BE2C (cell line): ENCODE data around the gene NPAT.

Source experiments
- DNase-seq: peaks from one replicate; pipeline ENCODE4 v3.0.0-alpha.2; 2020
- H3K27me3 ChIP-seq: fragments of 250-450 bp; sonication (Bioruptor Pico); 2 replicates; pipeline ENCODE4 v1.5.1; 2020; ENCODE audit warnings: mild to moderate bottlenecking
- H3K36me3 ChIP-seq: fragments of 250-450 bp; sonication (Bioruptor Pico); 2 replicates; pipeline ENCODE4 v1.5.1; 2020; ENCODE audit warnings: mild to moderate bottlenecking
- H3K4me1 ChIP-seq: fragments of 250-450 bp; sonication (Bioruptor Pico); 2 replicates; pipeline ENCODE4 v1.5.1; 2020
- H3K4me3 ChIP-seq: 2 replicates; pipeline ENCODE4 v1.5.1; 2011; ENCODE audit warnings: low read depth, low read length
- H3K9me3 ChIP-seq: fragments of 250-450 bp; sonication (Bioruptor Pico); 2 replicates; pipeline ENCODE4 v1.5.1; 2020
- TF ChIP-seq, protein P1 (sequence below): IDR thresholded peaks from 2 replicates; pipeline ENCODE4 v1.5.1; 2012; ENCODE audit warnings: mild to moderate bottlenecking, low read depth, low read length

Gene NPAT

DNA sequence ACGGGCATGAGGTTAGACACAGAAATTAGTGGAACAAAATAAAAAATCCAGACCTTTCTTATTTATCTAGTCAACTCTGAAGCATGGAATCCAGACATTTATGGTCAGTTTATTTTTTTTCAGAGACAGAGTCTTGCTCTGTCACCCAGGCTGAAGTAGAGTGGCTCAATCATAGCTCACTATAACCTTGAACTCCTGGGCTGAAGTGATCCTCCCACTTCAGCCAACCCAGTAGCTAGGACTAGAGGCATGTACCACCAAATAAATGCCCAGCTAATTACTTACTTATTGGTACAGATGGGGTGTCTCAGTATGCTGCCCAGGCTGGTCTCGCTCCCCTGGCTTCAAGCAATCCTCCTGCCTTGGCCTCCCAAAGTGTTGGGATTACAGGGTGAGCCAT lies 8.7 kb downstream of the NPAT start:
- Histone ChIP-seq H3K4me3 (no peak overlapping the region), H3K36me3 (peaks cover 48% of the 10 kb centered on the region), H3K27me3 (no peaks in the 10 kb centered on the region), H3K9me3 (no peaks in the 10 kb centered on the region), H3K4me1 (no peaks in the 10 kb centered on the region)
- TF ChIP-seq, protein P1, sequence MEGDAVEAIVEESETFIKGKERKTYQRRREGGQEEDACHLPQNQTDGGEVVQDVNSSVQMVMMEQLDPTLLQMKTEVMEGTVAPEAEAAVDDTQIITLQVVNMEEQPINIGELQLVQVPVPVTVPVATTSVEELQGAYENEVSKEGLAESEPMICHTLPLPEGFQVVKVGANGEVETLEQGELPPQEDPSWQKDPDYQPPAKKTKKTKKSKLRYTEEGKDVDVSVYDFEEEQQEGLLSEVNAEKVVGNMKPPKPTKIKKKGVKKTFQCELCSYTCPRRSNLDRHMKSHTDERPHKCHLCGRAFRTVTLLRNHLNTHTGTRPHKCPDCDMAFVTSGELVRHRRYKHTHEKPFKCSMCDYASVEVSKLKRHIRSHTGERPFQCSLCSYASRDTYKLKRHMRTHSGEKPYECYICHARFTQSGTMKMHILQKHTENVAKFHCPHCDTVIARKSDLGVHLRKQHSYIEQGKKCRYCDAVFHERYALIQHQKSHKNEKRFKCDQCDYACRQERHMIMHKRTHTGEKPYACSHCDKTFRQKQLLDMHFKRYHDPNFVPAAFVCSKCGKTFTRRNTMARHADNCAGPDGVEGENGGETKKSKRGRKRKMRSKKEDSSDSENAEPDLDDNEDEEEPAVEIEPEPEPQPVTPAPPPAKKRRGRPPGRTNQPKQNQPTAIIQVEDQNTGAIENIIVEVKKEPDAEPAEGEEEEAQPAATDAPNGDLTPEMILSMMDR = no peak
- no peak for DNase-seq

DNA sequence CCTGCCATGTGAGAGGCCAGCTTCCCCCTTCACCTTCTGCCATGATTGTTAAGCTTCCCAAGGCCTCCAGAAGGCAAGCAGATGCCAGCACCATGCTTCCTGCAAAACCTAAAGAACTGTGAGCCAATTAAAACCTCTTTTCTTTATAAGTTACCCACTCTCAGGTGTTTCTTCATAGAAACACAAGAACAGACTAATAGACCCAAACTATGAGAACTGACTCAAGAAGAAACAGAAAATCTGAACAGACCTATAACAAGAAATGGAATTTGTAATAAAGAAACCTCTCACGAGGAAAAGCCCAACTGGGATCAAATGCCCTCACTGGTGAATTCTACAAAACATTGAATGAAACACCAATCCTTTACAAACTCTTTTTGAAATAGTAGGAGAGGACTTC lies 12.0 kb downstream of the NPAT start:
- no peaks in the 10 kb centered on the region for H3K27me3 ChIP-seq
- H3K36me3 ChIP-seq = peaks cover 70% of the 10 kb centered on the region

DNA sequence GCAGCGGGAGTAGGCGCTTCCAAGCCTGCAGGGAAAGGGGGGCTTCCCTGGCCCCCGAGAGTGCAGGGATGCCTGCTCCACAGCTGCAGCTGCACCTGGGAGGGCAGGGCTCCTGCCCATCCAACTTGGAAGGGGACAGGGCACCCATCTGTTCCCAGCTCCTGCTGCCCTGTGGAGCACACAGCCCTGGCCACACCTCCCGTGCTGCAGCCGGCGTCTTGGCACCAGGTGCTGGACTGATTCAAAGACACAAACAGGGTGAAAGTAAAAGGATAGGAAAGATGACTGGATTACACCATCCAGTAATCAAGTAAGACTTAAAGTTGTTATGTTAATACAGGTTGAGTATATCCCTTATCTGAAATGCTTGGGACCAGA lies 14.8 kb downstream of the NPAT start:
- TF ChIP-seq, protein P1 = no peak
- H3K9me3 ChIP-seq = no peaks in the 10 kb centered on the region
- H3K4me3 ChIP-seq = no peak overlapping the region
- no peak for DNase-seq
- no peaks in the 10 kb centered on the region for H3K4me1 ChIP-seq
- no peaks in the 10 kb centered on the region for H3K27me3 ChIP-seq
- peaks cover 65% of the 10 kb centered on the region for H3K36me3 ChIP-seq

More for the DNA sequence above, 12.0 kb downstream of the NPAT start:
- Histone ChIP-seq H3K4me3 (no peak overlapping the region), H3K4me1 (no peaks in the 10 kb centered on the region), H3K9me3 (no peaks in the 10 kb centered on the region)
- DNase-seq = no peak
- TF ChIP-seq, protein P1 = no peak

DNA sequence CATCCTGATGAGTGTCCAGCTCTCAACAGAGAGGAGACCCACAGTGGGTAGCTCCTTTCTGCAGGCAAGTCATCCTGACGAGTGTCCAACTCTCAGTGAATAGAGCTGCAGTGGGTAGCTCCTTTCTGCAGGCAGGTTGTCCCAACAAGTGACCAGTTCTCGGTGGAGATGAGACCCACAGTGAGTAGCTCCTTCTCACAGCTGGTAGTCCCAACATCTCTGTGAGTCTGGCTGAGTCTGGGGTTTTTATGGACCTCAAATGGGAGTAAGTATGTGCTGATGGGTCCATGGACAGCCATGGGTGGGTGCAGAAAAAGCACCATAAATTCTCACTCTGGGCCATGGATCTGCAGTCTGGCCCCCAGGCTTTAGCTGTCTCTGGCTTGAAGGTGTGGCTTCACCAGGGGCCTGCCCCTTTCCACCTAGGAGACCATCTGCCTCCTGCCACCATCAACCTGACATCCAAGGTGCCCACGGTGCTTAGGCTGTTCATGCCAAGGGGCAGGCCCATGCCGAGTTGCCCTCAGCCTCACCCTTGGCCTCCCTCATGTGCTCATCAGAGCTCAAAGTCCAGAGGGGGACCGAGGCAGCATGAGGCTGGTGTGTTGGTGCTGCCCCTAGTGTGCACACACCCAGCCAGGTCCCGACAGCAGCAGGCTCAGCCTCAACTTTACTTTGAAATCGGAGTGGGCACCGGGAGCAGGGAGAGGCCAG lies 15.3 kb downstream of the NPAT start:
- Histone ChIP-seq H3K9me3 (no peaks in the 10 kb centered on the region), H3K4me1 (no peaks in the 10 kb centered on the region), H3K27me3 (no peaks in the 10 kb centered on the region), H3K4me3 (no peak overlapping the region), H3K36me3 (peaks cover 69% of the 10 kb centered on the region)
- DNase-seq = no peak
- TF ChIP-seq, protein P1 = no peak

DNA sequence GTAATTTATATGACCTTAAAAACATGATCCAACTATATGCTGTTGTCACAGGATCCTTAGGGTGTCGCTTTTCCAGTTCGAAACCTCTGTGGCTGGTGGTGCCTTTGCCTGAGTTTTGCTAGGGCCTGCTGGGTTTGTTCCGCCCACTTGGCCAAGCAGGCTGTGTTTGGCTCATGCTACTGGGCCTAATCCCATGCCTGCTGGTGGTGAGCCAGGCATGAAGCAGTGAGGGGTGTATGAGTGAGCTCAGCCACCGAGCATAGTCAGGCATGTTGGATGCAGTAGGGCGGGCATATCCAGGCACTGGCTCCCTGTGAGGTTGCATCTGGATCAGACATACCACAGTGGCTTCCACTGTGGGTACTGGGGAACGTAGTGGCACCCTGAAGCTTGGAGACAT lies 16.3 kb downstream of the NPAT start:
- H3K4me1 ChIP-seq = no peaks in the 10 kb centered on the region
- TF ChIP-seq, protein P1 = no peak
- DNase-seq = no peak
- no peaks in the 10 kb centered on the region for H3K27me3 ChIP-seq
- H3K36me3 ChIP-seq = peaks cover 66% of the 10 kb centered on the region
- H3K9me3 ChIP-seq = no peaks in the 10 kb centered on the region
- H3K4me3 ChIP-seq = no peak overlapping the region

DNA sequence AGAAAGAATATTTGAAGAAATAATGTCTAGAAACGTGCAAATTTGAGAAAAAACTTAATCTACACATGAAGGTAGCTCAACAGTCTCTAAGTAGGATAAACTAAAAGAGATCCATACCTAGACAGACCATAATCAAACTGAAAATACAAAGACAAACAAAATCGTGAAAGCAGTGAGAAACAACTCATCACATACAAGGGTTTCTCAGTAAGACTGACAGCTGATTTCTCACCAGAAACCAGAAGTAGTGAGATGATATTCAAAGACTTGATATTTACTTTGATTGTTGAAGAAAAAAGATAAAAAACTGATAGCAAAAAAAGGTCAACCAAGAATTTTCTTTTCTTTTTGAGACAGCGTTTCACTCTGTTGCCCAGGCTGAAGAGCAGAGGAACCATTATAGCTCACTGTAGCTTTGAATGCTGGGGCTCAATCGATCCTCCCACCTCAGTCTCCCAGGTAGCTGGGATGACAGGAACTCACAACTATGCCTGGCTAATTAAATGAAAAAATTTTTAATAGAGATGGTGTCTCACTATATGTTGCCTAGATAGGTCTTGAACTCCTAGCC lies 17.4 kb downstream of the NPAT start:
- no peak for DNase-seq
- no peaks in the 10 kb centered on the region for H3K4me1 ChIP-seq
- TF ChIP-seq, protein P1 = no peak
- H3K36me3 ChIP-seq = peaks cover 58% of the 10 kb centered on the region
- H3K9me3 ChIP-seq = no peaks in the 10 kb centered on the region
- no peaks in the 10 kb centered on the region for H3K27me3 ChIP-seq
- H3K4me3 ChIP-seq = no peak overlapping the region
